GM12872 (cell line): Measurements from ENCODE around the gene ACTL6B.
A peak's percentile ranks its signal among the peaks of the same experiment; 100 is the strongest.

ENCODE experiments used
- CTCF ChIP-seq: IDR thresholded peaks from 3 replicates; pipeline ENCODE4 v1.5.1; 2011; ENCODE audit warnings: low read depth, mild to moderate bottlenecking, low read length, moderate library complexity; ENCODE audit not compliant: insufficient read depth

ACTL6B gene

GRCh38 chr7:100632951-100633717 lies 23.1 kb downstream of the ACTL6B start:
- TF ChIP-seq CTCF, result peak; percentile 68

GRCh38 chr7:100630066-100630465 lies 26.2 kb downstream of the ACTL6B start:
- TF ChIP-seq CTCF, result no peak

- peak; percentile 63 for TF ChIP-seq CTCF
Observed at GRCh38 chr7:100629117-100629716, 27.0 kb downstream of the ACTL6B start.

GRCh38 chr7:100627238-100627549 lies 29.1 kb downstream of the ACTL6B start:
- no peak for TF ChIP-seq CTCF

GRCh38 chr7:100626530-100627237 lies 29.6 kb downstream of the ACTL6B start:
- TF ChIP-seq CTCF, result no peak

GRCh38 chr7:100626055-100626454 lies 30.2 kb downstream of the ACTL6B start:
- no peak for TF ChIP-seq CTCF

- no peak for TF ChIP-seq CTCF
Observed at GRCh38 chr7:100623951-100624824, 32.1 kb downstream of the ACTL6B start.
